ENCODE data around the gene KIF5C.

Gene KIF5C

DNA sequence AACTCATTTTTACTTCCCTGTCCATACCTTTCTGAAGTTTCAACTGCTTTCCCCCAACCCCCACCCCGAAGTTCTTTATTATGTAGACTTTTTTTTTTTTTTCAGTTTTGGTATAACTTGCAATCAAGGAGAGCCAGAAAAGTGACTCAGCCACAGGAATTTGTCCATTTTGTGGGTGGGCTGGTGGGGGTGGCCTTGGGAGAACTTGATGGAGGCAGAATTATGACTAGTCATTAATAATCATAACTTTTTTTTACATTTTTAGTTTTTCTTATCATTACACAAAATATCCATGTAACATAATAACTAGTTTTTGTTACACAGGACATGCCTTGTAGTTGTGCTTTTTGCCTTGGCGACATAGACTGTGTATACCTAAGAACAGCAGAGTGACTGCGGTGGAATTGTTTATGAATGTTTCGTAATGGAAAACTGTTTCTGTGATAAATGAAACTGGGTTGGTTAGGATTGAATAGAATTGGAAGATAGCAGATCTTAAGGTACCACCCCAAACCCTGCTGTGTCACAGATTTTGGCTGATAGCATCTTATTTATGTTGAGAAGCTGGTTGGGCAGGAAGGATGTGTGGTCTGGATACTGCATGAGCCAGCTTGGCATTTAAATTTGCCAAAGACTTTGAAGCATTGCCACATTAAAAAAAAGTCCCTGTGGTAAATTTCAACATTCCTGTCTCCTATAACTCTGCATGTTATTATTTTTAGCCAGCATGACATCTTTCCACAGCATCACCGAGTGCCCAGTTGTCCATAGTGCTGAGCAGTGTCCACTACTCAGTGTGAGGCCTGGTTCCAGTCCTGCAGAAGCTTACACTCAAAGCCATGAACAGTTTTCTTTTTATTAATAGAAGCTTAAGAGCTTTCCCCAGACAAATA, 194.2 kb downstream of the KIF5C start:
- TF ChIP-seq, protein P1, sequence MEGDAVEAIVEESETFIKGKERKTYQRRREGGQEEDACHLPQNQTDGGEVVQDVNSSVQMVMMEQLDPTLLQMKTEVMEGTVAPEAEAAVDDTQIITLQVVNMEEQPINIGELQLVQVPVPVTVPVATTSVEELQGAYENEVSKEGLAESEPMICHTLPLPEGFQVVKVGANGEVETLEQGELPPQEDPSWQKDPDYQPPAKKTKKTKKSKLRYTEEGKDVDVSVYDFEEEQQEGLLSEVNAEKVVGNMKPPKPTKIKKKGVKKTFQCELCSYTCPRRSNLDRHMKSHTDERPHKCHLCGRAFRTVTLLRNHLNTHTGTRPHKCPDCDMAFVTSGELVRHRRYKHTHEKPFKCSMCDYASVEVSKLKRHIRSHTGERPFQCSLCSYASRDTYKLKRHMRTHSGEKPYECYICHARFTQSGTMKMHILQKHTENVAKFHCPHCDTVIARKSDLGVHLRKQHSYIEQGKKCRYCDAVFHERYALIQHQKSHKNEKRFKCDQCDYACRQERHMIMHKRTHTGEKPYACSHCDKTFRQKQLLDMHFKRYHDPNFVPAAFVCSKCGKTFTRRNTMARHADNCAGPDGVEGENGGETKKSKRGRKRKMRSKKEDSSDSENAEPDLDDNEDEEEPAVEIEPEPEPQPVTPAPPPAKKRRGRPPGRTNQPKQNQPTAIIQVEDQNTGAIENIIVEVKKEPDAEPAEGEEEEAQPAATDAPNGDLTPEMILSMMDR (IDR thresholded peaks at IDR 0.05), result no peak
- no peak for TF ChIP-seq ZFX (IDR thresholded peaks at IDR 0.05; ENCODE audit: borderline replicate concordance)
- H3K27ac ChIP-seq, result no peak overlapping the region

DNA sequence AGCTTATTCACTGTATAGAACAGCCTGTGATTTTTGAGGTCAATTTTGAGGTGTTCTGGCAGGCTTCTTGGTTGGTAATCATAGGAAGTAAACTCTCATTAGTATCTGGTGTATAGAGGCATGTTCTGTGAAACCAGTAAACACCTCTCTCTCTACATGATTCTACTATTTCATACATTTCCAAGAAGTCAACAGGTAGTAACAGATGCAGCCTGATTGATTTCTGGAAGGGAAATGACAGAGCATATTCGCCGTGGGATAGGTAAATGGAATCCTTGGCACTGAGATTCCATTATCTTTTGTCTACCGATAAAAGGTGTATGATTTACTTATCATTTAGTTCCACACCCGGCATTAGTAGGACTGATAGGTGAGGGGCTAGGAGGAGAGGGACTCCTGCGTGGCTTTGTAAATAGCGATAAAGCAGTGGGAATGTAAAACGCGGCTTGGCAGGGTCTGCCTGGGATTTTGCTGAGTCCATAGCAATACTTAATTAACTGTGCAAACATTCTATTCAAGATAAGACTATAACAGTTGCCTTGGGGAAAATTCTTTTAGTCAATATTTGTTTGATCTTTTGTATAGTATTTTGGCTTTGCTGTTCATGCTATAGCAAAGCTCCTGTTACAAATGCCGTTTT, 195.8 kb downstream of the KIF5C start:
- peak overlapping the region; percentile 32 for H3K27ac ChIP-seq

GRCh38 chr2:149075105-149075504, 200.1 kb downstream of the KIF5C start:
- H3K27ac ChIP-seq, result no peak overlapping the region

More for the DNA sequence above, 195.8 kb downstream of the KIF5C start:
- TF ChIP-seq, protein P1 (IDR thresholded peaks at IDR 0.05), result no peak
- TF ChIP-seq ZFX (IDR thresholded peaks at IDR 0.05; ENCODE audit: borderline replicate concordance), result no peak

GRCh38 chr2:149075853-149076252, 200.8 kb downstream of the KIF5C start:
- H3K27ac ChIP-seq, result no peak overlapping the region
- TF ChIP-seq, protein P1 (IDR thresholded peaks at IDR 0.05), result no peak
- no peak for TF ChIP-seq ZFX (IDR thresholded peaks at IDR 0.05; ENCODE audit: borderline replicate concordance)

More at GRCh38 chr2:149075105-149075504, 200.1 kb downstream of the KIF5C start:
- TF ChIP-seq, protein P1 (IDR thresholded peaks at IDR 0.05), result no peak
- TF ChIP-seq ZFX (IDR thresholded peaks at IDR 0.05; ENCODE audit: borderline replicate concordance), result no peak
